Duodenal mucosa (tissue), 2 donors: Measurements from ENCODE around the gene CLCN2.
A peak's percentile ranks its signal among the peaks of the same experiment; 100 is the strongest.

Source experiments
- H3K27ac ChIP-seq: one replicate; pipeline ENCODE4 v1.7.0; 2013; ENCODE audit warnings: low read depth, low read length
- H3K27me3 ChIP-seq, 2 donors: one replicate each; pipeline ENCODE4 v1.7.0; 2013; ENCODE audit warnings: low read length in 2 of 2, control low read depth in 1 of 2; ENCODE audit not compliant: insufficient read depth in 2 of 2, control insufficient read depth in 1 of 2
- H3K36me3 ChIP-seq, 2 donors: one replicate each; pipeline ENCODE4 v1.7.0; 2013; ENCODE audit warnings: low read length in 2 of 2, control low read depth in 1 of 2; ENCODE audit not compliant: insufficient read depth in 2 of 2, control insufficient read depth in 1 of 2
- H3K4me1 ChIP-seq, 2 donors: one replicate each; pipeline ENCODE4 v1.7.0; 2013; ENCODE audit warnings: low read length in 2 of 2, control low read depth in 1 of 2; ENCODE audit not compliant: insufficient read depth in 2 of 2, control insufficient read depth in 1 of 2
- H3K4me3 ChIP-seq, 2 donors: one replicate each; pipeline ENCODE4 v1.7.0; 2013; ENCODE audit warnings: low read length in 2 of 2, low read depth in 1 of 2
- H3K9ac ChIP-seq, 2 donors: one replicate each; pipeline ENCODE4 v1.7.0; 2013; ENCODE audit warnings: low read length in 2 of 2, low read depth in 1 of 2
- H3K9me3 ChIP-seq, 2 donors: one replicate each; pipeline ENCODE4 v1.7.0; 2013; ENCODE audit warnings: low read length in 2 of 2, control low read depth in 1 of 2; ENCODE audit not compliant: control insufficient read depth in 1 of 2

The CLCN2 gene

GRCh38 chr3:184352897-184353545 lies 8.4 kb downstream of the CLCN2 start:
- H3K4me1 ChIP-seq = peaks cover 20 to 24% of the 10 kb centered on the region in 2 donors
- H3K9me3 ChIP-seq = no peaks in the 10 kb centered on the region
- H3K36me3 ChIP-seq = peaks cover 6 to 33% of the 10 kb centered on the region in 2 donors
- no peak overlapping the region for H3K27ac ChIP-seq
- H3K27me3 ChIP-seq = no peaks in the 10 kb centered on the region
- H3K9ac ChIP-seq = peak overlapping the region in 1 of 2 donors; percentile 66
- H3K4me3 ChIP-seq = peak overlapping the region; percentile 4 to 48

GRCh38 chr3:184352149-184352785 lies 9.1 kb downstream of the CLCN2 start:
- Histone ChIP-seq H3K27ac (peak overlapping the region; percentile 72), H3K27me3 (no peaks in the 10 kb centered on the region), H3K9me3 (no peaks in the 10 kb centered on the region), H3K4me3 (peak overlapping the region; percentile 4 to 48), H3K36me3 (peaks cover 6 to 29% of the 10 kb centered on the region in 2 donors), H3K9ac (peak overlapping the region; percentile 25 to 66), H3K4me1 (peaks cover 20 to 24% of the 10 kb centered on the region in 2 donors)

GRCh38 chr3:184351511-184352148 lies 9.8 kb downstream of the CLCN2 start:
- Histone ChIP-seq H3K27me3 (no peaks in the 10 kb centered on the region), H3K27ac (peak overlapping the region; percentile 64), H3K36me3 (peaks cover 3 to 27% of the 10 kb centered on the region in 2 donors), H3K4me1 (peaks cover 20 to 24% of the 10 kb centered on the region in 2 donors), H3K4me3 (peak overlapping the region in 1 of 2 donors; percentile 0), H3K9ac (peak overlapping the region; percentile 8 to 66), H3K9me3 (no peaks in the 10 kb centered on the region)

GRCh38 chr3:184350618-184351017 lies 10.8 kb downstream of the CLCN2 start:
- Histone ChIP-seq H3K27me3 (no peaks in the 10 kb centered on the region), H3K9me3 (no peaks in the 10 kb centered on the region), H3K4me3 (no peak overlapping the region), H3K9ac (no peak overlapping the region), H3K4me1 (peaks cover 24 to 28% of the 10 kb centered on the region in 2 donors), H3K27ac (no peak overlapping the region), H3K36me3 (peaks cover 3 to 20% of the 10 kb centered on the region in 2 donors)

- Histone ChIP-seq H3K9ac (no peak overlapping the region), H3K27me3 (no peaks in the 10 kb centered on the region), H3K27ac (no peak overlapping the region), H3K9me3 (no peaks in the 10 kb centered on the region), H3K36me3 (peaks cover 0 to 15% of the 10 kb centered on the region in 2 donors), H3K4me3 (no peak overlapping the region), H3K4me1 (peaks cover 29 to 32% of the 10 kb centered on the region in 2 donors)
Observed at GRCh38 chr3:184349563-184350470, 11.6 kb downstream of the CLCN2 start.

- Histone ChIP-seq H3K9ac (no peak overlapping the region), H3K9me3 (no peaks in the 10 kb centered on the region), H3K4me1 (peaks cover 27 to 28% of the 10 kb centered on the region in 2 donors), H3K4me3 (no peak overlapping the region), H3K27me3 (no peaks in the 10 kb centered on the region), H3K36me3 (peaks cover 0 to 22% of the 10 kb centered on the region in 2 donors), H3K27ac (no peak overlapping the region)
Observed at GRCh38 chr3:184348057-184348382, 13.4 kb downstream of the CLCN2 start.

- H3K36me3 ChIP-seq = peaks cover 0 to 28% of the 10 kb centered on the region in 2 donors
- H3K9ac ChIP-seq = no peak overlapping the region
- H3K27me3 ChIP-seq = no peaks in the 10 kb centered on the region
- no peak overlapping the region for H3K27ac ChIP-seq
- H3K4me3 ChIP-seq = no peak overlapping the region
- no peaks in the 10 kb centered on the region for H3K9me3 ChIP-seq
- H3K4me1 ChIP-seq = peaks cover 21 to 23% of the 10 kb centered on the region in 2 donors
Observed at GRCh38 chr3:184347321-184348056, 13.9 kb downstream of the CLCN2 start.

- Histone ChIP-seq H3K36me3 (peaks cover 0 to 33% of the 10 kb centered on the region in 2 donors), H3K9ac (no peak overlapping the region), H3K4me1 (peaks cover 18 to 20% of the 10 kb centered on the region in 2 donors), H3K9me3 (no peaks in the 10 kb centered on the region), H3K27me3 (no peaks in the 10 kb centered on the region), H3K27ac (no peak overlapping the region), H3K4me3 (no peak overlapping the region)
Observed at GRCh38 chr3:184346480-184347190, 14.8 kb downstream of the CLCN2 start.
